SU-DHL-6 (cell line): ENCODE results near the gene SDK1.

ENCODE experiments used
- CTCF ChIP-seq: fragments of 200-600 bp; sonication (generic); IDR thresholded peaks from one replicate; pipeline ENCODE4 v1.5.1; 2017; ENCODE audit warnings: antibody characterized with exemption, mild to moderate bottlenecking, low read length, moderate library complexity; ENCODE audit not compliant: insufficient read depth, poor library complexity, severe bottlenecking
- EZH2phosphoT487 ChIP-seq: fragments of 200-600 bp; sonication (generic), shearing (Covaris generic); conservative IDR thresholded peaks from 2 replicates; pipeline ENCODE4 v1.6.1; 2018; ENCODE audit warnings: mild to moderate bottlenecking, antibody characterized with exemption, low read length, moderate library complexity, mixed read lengths

DNA sequence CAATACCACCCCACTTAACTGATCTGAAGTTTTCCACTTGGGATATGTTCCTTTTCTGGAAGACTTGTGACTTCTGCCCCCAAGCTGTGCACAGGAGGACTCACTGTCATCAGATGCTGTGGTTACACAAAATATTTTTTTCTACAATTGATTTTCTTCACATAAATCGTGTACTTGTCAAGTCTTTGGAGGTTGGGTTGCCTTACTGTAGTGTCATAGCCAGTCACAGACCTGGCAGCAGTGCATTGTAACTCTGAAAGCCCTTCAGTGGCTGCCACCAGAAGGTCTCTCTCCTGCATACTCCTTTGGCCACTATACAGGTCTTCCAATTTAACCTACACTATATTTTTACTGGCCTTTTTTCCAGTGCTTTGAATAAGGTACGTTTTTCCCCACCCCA lies 73.2 kb downstream of the SDK1 start:
- TF ChIP-seq CTCF (no peak), EZH2phosphoT487 (no peak)
